GM19463 (cell line): Measurements from ENCODE around the gene RAET1L.
"Not testable (repeated sequence)": the region's sequence is repeated elsewhere in the genome, so short reads cannot be mapped to it uniquely, and the experiment has no call there.

Experiments
- ATAC-seq: cut with Tn5 transposase; IDR thresholded peaks from one replicate; pipeline ENCODE4 v1.9.1; 2021; ENCODE audit warnings: mild to moderate bottlenecking, moderate library complexity; ENCODE audit not compliant: unreplicated experiment

The RAET1L gene, protein sequence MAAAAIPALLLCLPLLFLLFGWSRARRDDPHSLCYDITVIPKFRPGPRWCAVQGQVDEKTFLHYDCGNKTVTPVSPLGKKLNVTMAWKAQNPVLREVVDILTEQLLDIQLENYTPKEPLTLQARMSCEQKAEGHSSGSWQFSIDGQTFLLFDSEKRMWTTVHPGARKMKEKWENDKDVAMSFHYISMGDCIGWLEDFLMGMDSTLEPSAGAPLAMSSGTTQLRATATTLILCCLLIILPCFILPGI

DNA sequence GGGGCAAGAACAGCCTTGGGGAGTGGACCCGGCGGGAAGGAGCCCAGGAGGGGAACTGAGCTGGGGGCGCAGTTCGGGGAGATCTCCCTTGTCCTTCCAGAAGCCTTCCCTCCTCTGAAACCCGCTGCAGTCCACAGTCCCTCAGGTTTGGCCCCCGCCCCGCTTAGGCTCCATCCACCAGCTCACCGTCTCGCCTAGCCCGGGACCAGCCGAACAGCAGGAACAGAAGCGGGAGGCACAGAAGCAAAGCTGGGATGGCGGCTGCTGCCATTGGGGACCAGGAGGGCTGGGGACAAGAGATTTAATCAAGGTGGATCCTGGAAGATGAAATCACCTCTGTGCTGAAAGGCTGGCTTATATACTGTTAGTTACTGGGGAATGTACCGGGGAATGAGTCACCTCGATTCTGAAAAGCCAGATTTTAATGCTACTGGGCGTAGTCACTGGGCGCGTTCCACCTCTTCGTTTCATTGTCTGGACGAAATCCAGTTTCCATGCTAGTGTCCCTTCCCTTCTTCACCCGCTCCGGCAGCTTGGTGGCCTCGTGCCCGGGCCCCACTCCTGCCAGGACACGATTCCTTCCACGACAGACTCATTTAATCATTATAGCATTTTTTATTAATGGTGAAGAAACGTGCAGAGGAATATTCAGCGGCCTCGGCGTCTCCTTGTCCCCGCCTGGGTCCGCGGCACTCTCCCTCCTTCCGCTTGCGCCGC lies at the start of gene RAET1L:
TSS of gene RAET1L (minus strand) at position 332 of the 717 bp plus-strand sequence. CDS start at position 271, 61 bp downstream.
- no peak for ATAC-seq

DNA sequence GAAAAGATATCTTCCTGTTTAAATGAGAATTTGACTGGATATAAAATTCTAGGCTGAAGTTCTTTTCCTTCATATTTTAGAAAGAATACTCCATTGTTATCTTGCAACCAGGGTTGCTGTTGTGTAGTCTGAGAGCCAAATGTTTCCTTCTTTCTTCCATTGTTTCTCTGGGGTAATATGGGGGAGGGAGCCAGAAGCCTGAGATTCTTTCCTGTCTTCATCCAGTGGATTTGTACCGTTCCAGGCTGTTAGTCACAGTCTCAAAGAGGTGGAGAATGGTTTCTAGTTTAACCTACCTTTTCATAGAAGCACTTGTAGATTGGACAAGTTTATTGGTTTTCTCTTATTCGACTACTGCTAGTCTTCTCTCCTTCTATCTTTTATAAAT lies 49.7 kb upstream of the RAET1L start:
- ATAC-seq, result no peak

DNA sequence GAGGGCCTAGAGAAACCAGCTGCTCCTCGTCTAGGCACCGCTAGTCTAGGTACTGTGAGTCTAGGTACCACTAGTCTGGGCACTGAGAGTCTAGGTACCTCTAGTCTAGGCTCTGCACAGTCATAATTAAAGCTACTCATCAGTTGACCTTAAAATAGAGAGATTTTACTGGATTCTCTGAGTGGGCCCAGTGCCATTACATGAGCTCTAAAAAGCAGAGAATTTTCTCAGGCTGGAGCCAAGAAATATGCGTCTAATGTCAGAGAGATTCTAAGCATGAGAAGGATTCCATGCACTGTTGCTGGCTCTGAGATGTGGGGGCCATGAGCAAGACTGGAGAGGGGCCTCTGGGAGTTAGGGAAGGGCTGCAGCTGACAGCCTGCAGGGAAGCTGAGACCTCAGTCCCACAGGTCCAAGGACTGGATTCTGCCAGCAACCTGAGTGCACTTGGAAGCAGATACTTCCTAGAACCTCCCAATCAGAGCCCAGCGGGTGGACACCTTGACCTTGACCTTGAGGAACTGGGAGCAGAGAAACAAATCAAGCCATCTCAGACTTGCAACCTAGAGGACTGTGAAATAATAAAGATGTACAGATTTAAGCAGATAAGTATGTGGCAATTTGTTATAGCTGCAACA lies 49.2 kb upstream of the RAET1L start:
- not testable (repeated sequence) for ATAC-seq

DNA sequence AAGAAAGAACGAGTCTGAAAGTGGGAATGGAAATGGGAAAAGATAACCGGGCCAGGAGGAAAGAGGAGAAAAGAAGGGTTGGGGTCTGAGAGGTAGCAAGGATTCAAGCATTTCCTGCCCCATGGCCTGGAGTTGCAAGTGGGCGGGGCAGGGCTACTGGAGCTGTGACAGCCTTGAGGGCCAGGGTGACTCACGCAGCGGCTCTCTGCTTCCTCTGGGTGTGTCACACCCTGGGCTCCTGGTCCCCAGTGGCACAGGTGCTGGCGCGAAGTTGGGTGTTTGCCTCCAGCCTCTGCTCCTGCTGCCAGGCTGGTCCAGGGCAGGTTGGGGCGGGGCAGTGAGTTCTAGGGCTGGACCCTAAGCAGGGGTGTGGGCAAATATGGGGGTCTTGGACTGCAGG lies 46.9 kb upstream of the RAET1L start:
- no peak for ATAC-seq

DNA sequence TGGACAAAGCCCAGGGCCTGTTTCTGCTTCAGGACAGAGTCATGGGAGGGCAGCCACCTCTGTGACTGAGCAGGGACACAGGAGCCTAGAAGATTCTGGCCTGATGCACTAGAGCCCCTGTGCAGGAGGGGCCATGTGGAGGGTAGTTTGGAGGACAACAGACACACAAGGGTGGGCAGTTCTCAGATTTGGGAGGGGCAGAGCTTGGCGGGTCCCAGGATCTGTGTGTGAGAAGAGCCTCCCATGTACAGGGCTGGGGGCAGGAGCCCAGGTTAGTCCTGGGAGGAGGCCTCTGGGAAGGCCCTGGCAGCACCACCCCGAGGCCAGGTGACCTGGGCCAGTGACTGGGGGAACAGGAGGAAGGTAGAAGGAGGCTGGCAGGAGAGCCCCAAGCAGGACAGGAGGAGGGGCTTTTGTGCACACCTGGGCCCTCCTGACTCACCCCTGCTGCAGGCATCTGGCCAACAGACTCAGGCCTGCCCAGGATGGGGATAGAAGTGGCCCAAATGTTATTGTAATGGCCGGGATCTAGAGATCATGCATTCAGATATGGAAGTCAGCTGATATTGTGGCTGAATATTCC lies 45.0 kb upstream of the RAET1L start:
- no peak for ATAC-seq

DNA sequence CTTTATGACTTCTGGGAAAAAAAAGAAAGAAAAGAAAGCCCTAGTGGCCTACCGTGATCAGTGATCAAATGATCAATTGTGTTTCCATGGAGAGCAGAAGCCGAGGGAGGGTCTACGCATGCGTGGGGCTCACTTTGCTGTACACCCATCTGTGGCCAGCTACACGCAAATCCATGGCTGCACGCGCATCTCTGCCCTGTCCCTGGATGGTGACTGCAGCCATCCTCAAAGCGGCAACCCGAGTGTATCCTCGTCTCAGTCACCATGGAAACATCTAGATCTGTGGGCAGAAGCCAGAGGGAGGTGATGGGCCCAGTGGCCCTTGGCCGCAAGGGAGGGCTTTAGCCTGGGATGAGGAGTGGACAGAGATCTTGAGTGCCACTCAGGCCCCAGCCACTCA lies 44.4 kb upstream of the RAET1L start:
- no peak for ATAC-seq

DNA sequence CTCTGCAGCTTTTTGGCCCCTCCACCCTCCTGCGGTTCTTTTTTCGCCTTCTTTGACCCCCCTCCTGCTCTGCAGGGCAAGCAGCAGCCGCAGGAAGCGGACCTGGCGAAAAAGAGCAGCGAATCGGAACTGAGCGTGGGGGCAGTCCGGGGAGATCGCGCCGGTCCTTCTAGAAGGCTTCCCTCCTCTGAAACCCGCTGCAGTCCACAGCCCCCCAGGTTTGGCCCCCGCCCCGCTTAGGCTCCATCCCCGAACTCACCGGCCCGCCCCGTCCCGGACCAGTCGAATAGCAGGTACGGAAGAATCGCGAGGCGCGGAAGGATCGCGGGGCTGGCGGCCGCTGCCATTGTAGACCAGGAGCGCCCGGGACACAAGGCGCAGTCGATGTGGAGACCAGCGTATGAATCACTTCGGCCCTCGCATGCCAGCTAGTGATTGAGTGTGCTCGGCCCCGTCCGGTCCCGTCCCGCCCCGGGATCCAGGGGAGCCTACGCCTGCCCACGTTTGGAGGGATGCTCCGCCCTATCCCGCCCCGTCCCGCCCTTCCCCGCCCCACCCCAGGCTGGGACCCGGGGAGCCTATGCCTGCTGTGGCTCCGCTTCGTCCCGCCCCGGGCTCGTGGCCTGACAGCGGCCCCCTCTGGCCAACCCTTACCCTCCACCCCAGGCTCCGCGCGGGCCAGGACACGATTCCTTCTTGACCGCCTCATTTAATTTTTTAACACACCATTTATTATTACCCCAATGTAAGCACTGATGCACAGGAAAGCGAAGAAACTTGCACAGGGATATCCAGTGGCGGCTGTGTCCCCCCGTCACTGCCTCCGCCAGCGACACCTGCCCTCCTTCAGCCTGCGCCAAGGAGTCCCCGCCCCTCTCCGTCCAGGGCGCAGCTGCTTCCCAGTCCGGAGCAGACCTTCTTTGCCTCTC lies 43.7 kb upstream of the RAET1L start, which contains the start of gene ULBP3:
TSS of gene ULBP3 (minus strand) at position 402 of the 929 bp plus-strand sequence. CDS start at position 347, 55 bp downstream.
- peak; percentile 69 for ATAC-seq

DNA sequence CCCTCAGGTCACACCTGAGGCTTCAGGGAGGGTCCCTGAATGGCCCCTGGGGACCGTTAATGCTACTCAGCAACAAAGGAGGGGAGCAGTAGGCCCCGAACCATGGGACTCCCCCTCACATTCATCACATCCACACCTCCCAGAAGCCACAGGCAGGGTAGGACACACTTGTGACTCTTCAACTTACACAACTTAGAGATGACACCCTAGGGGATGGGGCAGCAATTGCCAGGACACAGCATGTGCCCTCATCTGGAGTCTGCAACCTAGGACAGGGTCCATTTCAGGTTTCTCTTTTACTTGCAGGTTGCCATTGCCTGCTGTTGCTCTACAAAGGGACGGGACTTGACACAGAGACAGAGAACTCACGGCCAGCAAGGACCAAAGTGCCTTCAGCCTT lies 42.8 kb upstream of the RAET1L start:
- ATAC-seq, result no peak

DNA sequence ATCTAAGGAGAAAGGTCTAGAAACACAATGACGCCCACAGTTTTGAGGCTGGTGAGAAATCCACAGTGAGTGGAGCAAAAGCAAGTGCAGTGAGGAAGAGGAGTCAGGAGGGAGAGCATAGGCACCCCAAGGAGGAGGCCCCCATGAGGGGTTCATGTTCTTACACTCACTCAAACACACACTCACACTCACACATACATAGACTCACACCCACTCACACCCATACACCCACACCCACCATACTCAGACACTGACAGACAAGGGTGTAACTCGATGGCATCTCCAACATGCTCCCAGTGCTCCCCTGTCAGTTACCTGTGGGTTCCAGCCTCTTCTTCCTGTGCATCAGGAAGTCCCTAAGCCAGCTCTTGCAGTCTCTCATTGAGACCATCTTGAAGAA lies 39.8 kb upstream of the RAET1L start:
- ATAC-seq, result no peak

DNA sequence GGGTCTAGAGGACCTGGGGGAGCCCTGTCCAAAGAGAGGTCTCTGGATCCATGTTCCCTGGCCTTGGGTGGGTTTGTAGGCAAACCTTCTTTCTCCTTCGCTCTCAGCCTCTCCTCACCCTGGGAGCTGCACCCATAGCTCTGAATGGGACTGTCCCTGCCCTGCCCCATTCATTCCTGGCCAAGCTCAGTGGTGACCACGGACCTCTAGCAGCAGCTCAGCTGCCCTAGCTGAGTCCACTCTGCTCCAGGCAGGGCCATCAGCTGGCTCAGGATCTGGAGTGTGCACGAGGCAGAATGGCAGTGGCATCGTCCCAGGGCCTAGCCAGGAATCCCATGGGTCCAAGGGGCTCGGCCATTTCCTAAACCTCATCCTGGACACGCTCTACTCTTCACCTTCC lies 38.3 kb upstream of the RAET1L start:
- no peak for ATAC-seq

DNA sequence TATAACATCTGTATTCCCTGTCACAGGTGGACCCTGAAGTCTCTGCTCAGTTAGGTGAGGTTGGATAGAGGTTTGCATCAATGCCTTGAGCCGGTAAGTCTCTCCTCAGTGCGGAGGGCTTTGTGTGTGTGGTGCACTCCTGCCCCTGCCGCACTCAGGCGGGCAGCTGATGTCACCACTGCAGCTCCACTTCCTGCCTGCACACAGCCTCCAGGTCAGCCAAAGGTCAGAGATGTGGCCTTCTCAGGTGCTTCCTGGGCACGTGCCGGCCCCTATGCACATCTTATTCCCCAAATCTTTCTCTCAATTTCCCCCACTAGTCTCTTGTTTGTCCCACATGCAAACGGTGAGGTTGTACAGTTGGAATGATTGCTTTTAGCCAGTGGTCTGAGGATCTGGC lies 34.6 kb upstream of the RAET1L start:
- not testable (repeated sequence) for ATAC-seq

DNA sequence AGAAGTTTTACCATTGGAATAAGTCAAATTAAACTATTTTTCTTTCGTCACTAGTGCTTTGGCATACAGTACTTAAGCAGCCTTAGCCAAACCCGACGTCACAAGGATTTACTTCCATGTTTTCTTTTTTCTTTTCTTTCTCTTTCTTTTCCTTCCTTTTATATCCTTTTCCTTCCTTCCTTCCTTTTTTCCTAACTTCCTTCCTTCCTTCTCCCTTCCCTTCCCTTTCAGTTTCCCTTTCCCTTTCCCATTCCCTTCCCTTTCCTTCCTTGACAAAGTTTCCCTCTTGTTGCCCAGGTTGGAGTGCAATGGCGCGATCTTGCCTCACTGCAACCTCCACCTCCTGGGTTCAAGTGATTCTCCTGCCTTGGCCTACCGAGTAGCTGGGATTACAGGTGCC lies 33.7 kb upstream of the RAET1L start:
- no peak for ATAC-seq

DNA sequence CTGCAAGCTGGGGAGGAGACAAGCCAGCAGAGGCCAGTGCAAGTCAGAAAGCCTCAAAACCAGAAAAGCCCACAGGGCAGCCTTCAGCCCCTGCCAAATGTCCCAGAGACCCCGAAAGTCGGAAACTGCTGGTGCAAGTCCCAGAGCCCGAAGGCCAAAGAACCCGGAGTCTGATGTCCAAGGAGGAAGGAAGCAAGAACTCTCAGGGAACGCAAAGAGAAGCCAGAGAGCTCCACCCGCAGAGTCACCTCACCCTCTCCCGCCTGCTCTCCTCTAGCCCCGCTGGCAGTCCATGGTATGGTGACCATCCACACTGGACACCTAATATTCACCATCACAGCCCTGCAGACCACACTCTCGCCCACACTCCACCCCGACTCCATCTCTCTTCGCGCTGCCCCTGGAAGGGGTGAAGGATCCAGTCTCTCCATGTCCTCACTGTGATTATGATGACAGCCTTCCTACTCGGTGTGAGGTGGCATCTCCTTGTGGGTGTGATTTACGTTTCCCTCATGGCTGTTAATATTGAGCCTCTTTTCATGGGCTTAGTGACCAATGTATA lies 33.0 kb upstream of the RAET1L start:
- no peak for ATAC-seq

DNA sequence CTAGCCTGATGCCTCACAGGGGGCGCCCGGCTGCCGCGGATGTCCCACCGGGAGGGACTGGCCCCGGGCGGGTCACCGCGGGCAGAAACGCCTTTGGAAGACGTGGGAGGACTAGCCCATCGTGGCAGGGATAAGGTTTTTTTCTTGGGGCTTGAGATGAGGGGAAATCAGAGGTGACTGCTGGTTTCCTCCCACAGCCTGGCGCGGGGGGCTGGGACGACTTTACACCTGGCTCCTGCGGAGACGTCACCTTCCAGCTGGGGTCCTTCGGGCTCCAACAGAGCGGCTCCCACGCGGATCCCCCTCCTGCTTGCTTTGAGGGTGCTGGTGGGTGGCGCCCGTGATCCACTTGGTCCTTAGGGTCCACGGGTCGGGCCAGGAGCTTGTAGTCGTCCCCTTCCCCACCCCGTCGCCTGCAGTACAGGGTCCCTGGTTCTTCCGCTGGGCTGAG lies 32.2 kb upstream of the RAET1L start:
- no peak for ATAC-seq

DNA sequence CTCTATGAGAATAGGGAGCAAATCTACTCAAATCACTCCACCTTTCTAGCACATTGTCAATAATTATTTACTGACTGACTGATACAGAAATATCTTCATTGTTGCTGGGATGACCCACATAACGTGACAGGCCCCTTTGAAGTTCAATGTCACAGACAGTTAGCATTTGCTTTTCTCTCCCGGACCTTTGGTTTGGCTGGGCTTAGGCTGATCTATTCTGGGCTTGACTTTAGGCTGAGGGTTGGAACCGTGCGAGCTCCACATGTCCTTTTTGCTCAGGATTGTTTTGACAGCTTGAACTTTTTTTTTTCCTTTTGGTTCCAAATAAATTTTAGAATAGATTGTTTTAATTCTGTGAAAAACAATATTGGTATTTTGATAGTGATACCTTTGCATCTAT lies 31.6 kb upstream of the RAET1L start:
- no peak for ATAC-seq

DNA sequence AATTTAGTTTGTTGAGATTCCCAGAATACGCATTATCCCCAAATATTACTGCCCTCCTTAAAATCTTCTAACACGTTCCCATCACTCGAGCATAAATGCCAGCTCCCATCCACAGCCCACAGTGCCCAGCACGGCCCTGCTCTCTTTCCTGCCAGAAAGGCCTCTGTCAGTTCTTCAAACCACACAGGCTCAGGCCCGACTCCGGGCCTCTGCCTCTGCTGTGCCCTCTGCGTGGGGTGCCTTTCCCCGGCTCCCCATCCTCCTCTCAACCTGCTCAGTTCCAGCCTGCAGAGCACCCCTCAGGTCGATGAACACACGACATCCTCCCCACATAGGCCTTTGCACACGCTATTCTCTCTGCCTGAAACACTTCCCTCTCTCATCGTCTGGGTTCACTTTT lies 30.8 kb upstream of the RAET1L start:
- ATAC-seq, result no peak

DNA sequence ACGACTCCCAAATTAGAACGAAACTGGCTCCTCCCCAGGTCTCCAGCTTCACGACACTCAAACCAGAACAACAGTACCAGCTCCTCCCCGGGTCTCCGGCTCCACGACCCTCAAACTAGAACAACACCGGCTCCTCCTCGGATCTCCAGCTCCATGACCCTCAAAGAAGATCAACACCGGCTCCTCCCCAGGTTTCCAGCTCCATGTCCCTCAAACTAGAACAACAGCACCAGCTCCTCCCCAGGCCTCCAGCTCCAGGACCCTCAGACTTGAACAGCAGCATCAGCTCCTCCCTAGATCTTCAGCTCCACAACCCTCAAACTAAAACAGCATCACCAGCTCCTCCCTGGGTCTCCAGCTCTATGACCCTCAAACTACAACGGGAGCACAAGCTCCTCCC lies 29.8 kb upstream of the RAET1L start:
- ATAC-seq, result no peak

DNA sequence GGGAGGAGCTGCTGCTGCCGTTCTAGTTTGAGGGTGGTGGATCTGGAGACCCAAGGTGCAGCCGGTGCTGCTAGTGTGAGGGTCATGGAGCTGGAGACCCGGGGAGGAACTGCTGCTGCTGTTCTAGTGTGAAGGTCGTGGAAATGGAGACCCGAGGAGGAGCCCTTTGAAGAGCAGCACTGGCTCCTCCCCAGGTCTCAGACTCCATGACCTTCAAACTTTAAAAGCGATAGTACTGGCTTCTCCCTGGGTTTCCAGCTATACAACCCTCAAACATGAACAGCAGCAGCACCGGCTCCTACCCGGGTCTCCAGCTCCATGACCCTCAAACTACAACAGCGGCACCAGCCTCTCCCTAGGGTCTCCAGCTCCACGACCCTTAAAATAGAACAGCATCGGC lies 28.1 kb upstream of the RAET1L start:
- no peak for ATAC-seq

DNA sequence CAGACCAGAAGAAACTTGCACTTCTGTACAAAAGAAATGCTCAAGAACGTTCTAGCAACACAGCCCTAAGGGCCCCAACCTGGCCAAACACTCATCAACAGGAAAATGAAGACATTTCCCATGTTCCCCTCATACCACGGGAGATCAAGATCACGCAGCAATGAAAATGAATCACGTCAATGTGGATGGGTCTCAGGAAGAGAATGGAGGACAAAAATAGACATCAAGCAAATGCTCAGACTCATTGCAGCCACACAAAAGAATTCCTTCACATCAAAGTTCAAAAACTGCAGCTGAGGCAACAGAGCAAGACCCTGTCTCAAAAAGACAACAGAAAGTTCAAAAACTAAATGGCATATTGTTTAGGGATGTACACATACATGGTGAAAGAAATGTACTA lies 25.5 kb upstream of the RAET1L start:
- no peak for ATAC-seq

DNA sequence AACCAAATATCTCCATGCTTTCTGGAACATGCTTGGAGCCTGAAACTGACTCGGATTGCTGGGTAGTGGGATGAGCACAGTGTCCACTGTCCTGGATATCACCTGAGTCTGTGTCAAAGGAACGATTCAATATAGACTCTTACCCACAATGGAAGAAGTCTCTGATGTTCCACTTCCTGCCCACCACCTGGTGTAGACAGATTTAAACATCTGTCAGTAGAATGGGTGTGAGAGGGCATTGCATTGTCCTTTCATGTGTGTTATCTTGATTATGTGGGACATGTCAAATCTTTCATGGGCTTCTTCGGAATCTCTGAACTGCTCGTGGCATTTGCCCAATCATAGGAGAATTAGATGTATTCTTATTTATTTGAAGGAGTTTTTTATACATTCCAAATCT lies 22.8 kb upstream of the RAET1L start:
- ATAC-seq, result no peak
